NCI-H1930 (cell line): ENCODE results near the gene CD44.

ENCODE experiments used
- DNase-seq, 2 experiments: peaks; one replicate each; lab custom pipeline; 2025; lab: John Stamatoyannopoulos, UW

CD44 gene

GRCh38 chr11:35177370-35177769 lies 38.4 kb downstream of the CD44 start:
- no peak for DNase-seq

- no peak for DNase-seq
These were observed 39.3 kb downstream of the CD44 start for GRCh38 chr11:35178067-35178805.

- no peak for DNase-seq
These were observed 39.9 kb downstream of the CD44 start for GRCh38 chr11:35178873-35179272.

GRCh38 chr11:35179466-35180135 lies 40.6 kb downstream of the CD44 start:
- DNase-seq, result no peak

GRCh38 chr11:35180317-35181233 lies 41.6 kb downstream of the CD44 start:
- no peak for DNase-seq

GRCh38 chr11:35182317-35182939 lies 43.5 kb downstream of the CD44 start:
- DNase-seq, result no peak

- no peak for DNase-seq
These were observed 44.5 kb downstream of the CD44 start for GRCh38 chr11:35183326-35183925.

- no peak for DNase-seq
These were observed 46.7 kb downstream of the CD44 start for GRCh38 chr11:35185696-35186095.

GRCh38 chr11:35187996-35188395 lies 49.0 kb downstream of the CD44 start:
- DNase-seq, result no peak

GRCh38 chr11:35190804-35191348 lies 51.9 kb downstream of the CD44 start:
- no peak for DNase-seq

GRCh38 chr11:35192347-35192746 lies 53.4 kb downstream of the CD44 start:
- DNase-seq, result no peak

- DNase-seq, result no peak
These were observed 54.8 kb downstream of the CD44 start for GRCh38 chr11:35193767-35194166.

- no peak for DNase-seq
These were observed 58.3 kb downstream of the CD44 start for GRCh38 chr11:35197292-35197691.

- no peak for DNase-seq
These were observed 61.9 kb downstream of the CD44 start for GRCh38 chr11:35200811-35201341.

- DNase-seq, result no peak
These were observed 65.6 kb downstream of the CD44 start for GRCh38 chr11:35204614-35205013.

GRCh38 chr11:35206616-35207015 lies 67.6 kb downstream of the CD44 start:
- DNase-seq, result no peak

GRCh38 chr11:35207471-35208403 lies 68.8 kb downstream of the CD44 start:
- DNase-seq, result no peak

GRCh38 chr11:35208795-35209194 lies 69.8 kb downstream of the CD44 start:
- no peak for DNase-seq

- DNase-seq, result no peak
These were observed 72.0 kb downstream of the CD44 start for GRCh38 chr11:35210876-35211546.
